Keratinocyte (primary cell): ENCODE measurements around the gene GUK1. TPM values are rescaled to one million over a fixed set of nuclear protein-coding genes. Genes with fewer than 3 reads are reported as not detected.

ENCODE experiments used
- DNase-seq: peaks from one replicate; pipeline ENCODE4 v3.0.0-alpha.2; 2011; ENCODE audit warnings: low read depth, missing footprints, low spot score
- FAIRE-seq: peaks from 2 replicates; lab custom pipeline; 2011; peaks lifted over from hg19 to GRCh38; lab: Jason Lieb, UNC
- H2AFZ ChIP-seq: 2 replicates; pipeline ENCODE4 v1.6.0; 2012; ENCODE audit warnings: low read length, control low read depth, inconsistent platforms; ENCODE audit not compliant: control insufficient read depth
- H3K27ac ChIP-seq: 2 replicates; pipeline ENCODE4 v1.5.1; 2011; ENCODE audit warnings: low read length; ENCODE audit not compliant: control insufficient read depth, insufficient read depth
- H3K27me3 ChIP-seq: 3 replicates; pipeline ENCODE4 v1.6.0; 2011; ENCODE audit warnings: low read length; ENCODE audit not compliant: control insufficient read depth, insufficient read depth; ENCODE audit errors: extremely low read depth
- H3K36me3 ChIP-seq, 2 experiments: 2 replicates in 1 of 2; 3 replicates in 1 of 2; pipeline ENCODE4 v1.5.1; 2011; ENCODE audit warnings: low read length in 2 of 2, mild to moderate bottlenecking in 1 of 2; ENCODE audit not compliant: control insufficient read depth in 2 of 2, insufficient read depth in 2 of 2; ENCODE audit errors: extremely low read depth in 1 of 2
- H3K4me1 ChIP-seq: 3 replicates; pipeline ENCODE4 v1.5.1; 2011; ENCODE audit warnings: low read length; ENCODE audit not compliant: control insufficient read depth, insufficient read depth; ENCODE audit errors: extremely low read depth
- H3K4me2 ChIP-seq: 3 replicates; pipeline ENCODE4 v1.6.0; 2011; ENCODE audit warnings: low read depth, low read length; ENCODE audit not compliant: control insufficient read depth, insufficient read depth; ENCODE audit errors: extremely low read depth
- H3K4me3 ChIP-seq, 3 experiments: fragments of 200-600 bp in 1 of 3; sonication (generic) in 1 of 3; 2 replicates in 2 of 3; 3 replicates in 1 of 3; pipeline ENCODE4 v1.5.1; 2011 to 2016; ENCODE audit warnings: low read length in 3 of 3, mild to moderate bottlenecking in 3 of 3, control low read depth in 2 of 3, inconsistent platforms in 1 of 3, low read depth in 1 of 3, mixed read lengths in 1 of 3, mixed run types in 1 of 3, moderate library complexity in 1 of 3; ENCODE audit not compliant: control insufficient read depth in 2 of 3, insufficient read depth in 2 of 3; ENCODE audit errors: extremely low read depth in 1 of 3
- H3K79me2 ChIP-seq: 2 replicates; pipeline ENCODE4 v1.6.0; 2012; ENCODE audit warnings: low read length; ENCODE audit not compliant: control insufficient read depth, insufficient read depth
- H3K9ac ChIP-seq: 3 replicates; pipeline ENCODE4 v1.6.0; 2011; ENCODE audit warnings: low read length; ENCODE audit not compliant: control insufficient read depth, insufficient read depth; ENCODE audit errors: extremely low read depth
- H3K9me1 ChIP-seq: 3 replicates; pipeline ENCODE4 v1.6.0; 2011; ENCODE audit warnings: low read length; ENCODE audit not compliant: control insufficient read depth, insufficient read depth; ENCODE audit errors: extremely low read depth
- H3K9me3 ChIP-seq: 2 replicates; pipeline ENCODE4 v1.5.1; 2012; ENCODE audit warnings: low read depth, low read length; ENCODE audit not compliant: control insufficient read depth
- H4K20me1 ChIP-seq: 3 replicates; pipeline ENCODE4 v1.6.0; 2011; ENCODE audit warnings: low read length; ENCODE audit not compliant: control insufficient read depth, insufficient read depth; ENCODE audit errors: extremely low read depth
- EZH2 ChIP-seq: IDR thresholded peaks from one replicate; pipeline ENCODE4 v1.6.1; 2012; ENCODE audit warnings: inconsistent platforms, mild to moderate bottlenecking, low read length, moderate library complexity
- dilution Hi-C: fragments of 300-500 bp; cut with MboI; formaldehyde crosslinking; loops from one replicate; pipeline ENCODE4 v1.7.0; 2020; ENCODE audit warnings: low sequenced_read_pairs; ENCODE audit not compliant: extremely low pct_ligation_motif_present
- polyA plus RNA-seq, 5 experiments: library from polyadenylated mRNA; depleted of rRNA in 3 of 5; stranded (reverse) in 3 of 5; stranded (forward) in 1 of 5; unstranded in 1 of 5; fragments of >200 nt; gene quantifications; 1 replicate in 1 of 5; 2 replicates in 3 of 5; 3 replicates in 1 of 5; pipeline versions ENCODE4 v1.2.1 to v1.2.3, GENCODE V29; 2011 to 2012; ENCODE audit warnings: missing spikeins in 2 of 5, low read depth in 1 of 5, low replicate concordance in 1 of 5
- TF ChIP-seq, protein P1 (sequence below), 3 experiments: IDR thresholded peaks in 1 of 3; conservative IDR thresholded peaks in 1 of 3; optimal IDR thresholded peaks in 1 of 3; 2 replicates in 2 of 3; 3 replicates in 1 of 3; pipeline versions ENCODE3 to v1.5.1; 2011; ENCODE audit warnings: low read length in 3 of 3, mild to moderate bottlenecking in 3 of 3, moderate library complexity in 2 of 3, control low read depth in 1 of 3, inconsistent platforms in 1 of 3; ENCODE audit not compliant: insufficient read depth in 2 of 3; ENCODE audit errors: extremely low read depth in 1 of 3

GUK1 gene
- polyA plus RNA-seq, 1 donor (not counting 4 experiments of a cell fraction or from before 2014, with no cell fraction given) = 450 TPM

DNA sequence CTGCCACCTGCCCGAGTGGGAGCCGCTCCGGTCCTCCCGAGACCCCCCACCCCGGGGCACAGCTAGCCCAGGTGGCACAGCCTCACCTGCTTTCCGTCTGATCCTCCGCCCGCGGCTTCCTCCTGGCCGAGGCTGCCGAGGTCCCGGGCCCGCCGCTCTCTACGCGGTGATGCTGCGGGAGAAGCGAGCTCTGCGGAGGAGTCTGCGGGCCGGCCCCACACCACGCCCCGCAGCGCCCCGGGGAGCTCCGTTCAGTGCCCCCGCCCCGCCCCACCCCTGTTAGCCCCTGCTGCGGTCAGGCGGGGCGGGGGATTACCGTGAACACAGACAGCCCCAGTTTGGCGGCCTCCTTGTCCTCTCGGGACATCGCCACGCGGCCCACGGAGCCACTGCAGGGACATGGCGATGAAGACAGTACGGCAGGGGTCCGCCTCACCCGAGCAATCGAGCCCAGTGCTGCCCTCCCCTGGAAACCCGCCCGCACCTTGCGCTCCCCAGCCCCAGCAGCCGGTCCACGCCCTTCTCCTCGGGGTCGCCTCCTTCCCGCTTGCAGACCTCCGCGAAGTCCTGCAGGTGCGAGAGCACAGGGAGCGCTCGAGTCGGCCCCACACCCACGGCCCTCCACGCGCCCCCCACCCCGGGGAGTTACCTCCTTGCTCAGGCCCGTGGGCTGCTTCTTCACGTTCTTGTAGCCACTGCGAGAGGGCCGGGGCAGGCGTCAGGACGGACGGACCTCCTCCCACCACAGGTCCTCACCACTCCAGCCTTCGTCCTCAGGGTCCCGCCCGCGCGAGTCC is 37.9 kb upstream of the GUK1 start:
- dilution Hi-C loops = no loop called here
- peaks cover 44% of the 10 kb centered on the region for H3K79me2 ChIP-seq

DNA sequence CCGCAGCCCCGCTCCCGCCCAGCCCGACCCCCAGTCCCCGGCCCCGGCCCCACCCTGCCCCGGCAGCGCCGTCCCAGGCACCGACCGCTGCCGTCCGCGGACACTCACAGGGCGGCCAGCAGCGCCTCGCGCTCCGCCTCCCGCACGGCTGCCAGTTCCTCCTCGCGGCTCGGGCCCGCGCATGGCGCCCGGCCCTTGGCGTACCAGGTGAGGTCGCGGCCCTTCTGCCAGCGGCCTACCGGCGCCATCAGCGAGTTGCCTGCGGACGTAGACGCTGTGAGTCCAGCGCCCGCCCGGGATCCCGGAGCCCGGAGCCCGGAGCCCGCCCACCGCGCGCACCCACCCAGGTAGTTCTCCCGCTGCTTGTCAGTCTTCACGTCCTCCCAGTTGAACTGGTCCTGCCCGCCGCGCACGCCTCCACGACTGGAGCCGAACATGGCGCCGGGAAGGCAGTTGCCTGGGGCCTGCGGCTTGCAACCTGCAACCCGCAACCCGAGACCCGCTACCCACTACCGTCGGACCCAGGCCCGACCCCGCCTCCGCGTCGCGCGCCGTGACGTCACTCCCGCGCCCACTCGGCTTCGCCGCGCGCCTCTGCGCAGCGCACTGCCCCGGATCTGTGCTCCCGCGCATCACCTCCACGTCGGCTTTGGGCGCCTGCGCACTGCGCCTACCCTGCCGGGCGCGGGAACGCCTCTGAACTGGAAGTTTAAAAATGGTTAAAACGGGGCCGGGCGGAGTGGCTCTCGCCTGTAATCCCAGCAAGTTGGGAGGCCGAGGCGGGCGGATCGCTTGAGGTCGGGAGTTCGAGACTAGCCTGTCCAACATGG is 37.1 kb upstream of the GUK1 start, which contains the start of gene C1orf35:
C1orf35 (minus strand) TSS at position 535 of the 830 bp plus-strand sequence; CDS start at position 437, 98 bp downstream.
- no peak for DNase-seq
- Histone ChIP-seq H3K4me2 (peak within 1 kb of the TSS; percentile 80), H3K4me3 (peak within 1 kb of the TSS; percentile 72 to 87 (median 75)), H3K27me3 (no peaks in the 10 kb centered on the region), H3K79me2 (peaks cover 42% of the 10 kb centered on the region), H2AFZ (peak within 1 kb of the TSS; percentile 97), H3K4me1 (peaks cover 6% of the 10 kb centered on the region), H3K9ac (peak within 1 kb of the TSS; percentile 79), H3K9me3 (no peaks in the 10 kb centered on the region), H3K9me1 (peaks cover 2% of the 10 kb centered on the region), H3K36me3 (peaks cover 21 to 31% of the 10 kb centered on the region in 2 experiments), H3K27ac (peak within 1 kb of the TSS; percentile 72), H4K20me1 (peaks cover 18% of the 10 kb centered on the region)
- TF ChIP-seq, protein P1, sequence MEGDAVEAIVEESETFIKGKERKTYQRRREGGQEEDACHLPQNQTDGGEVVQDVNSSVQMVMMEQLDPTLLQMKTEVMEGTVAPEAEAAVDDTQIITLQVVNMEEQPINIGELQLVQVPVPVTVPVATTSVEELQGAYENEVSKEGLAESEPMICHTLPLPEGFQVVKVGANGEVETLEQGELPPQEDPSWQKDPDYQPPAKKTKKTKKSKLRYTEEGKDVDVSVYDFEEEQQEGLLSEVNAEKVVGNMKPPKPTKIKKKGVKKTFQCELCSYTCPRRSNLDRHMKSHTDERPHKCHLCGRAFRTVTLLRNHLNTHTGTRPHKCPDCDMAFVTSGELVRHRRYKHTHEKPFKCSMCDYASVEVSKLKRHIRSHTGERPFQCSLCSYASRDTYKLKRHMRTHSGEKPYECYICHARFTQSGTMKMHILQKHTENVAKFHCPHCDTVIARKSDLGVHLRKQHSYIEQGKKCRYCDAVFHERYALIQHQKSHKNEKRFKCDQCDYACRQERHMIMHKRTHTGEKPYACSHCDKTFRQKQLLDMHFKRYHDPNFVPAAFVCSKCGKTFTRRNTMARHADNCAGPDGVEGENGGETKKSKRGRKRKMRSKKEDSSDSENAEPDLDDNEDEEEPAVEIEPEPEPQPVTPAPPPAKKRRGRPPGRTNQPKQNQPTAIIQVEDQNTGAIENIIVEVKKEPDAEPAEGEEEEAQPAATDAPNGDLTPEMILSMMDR (optimal IDR thresholded peaks at IDR 0.05 in 1 of 3, IDR thresholded peaks at IDR 0.05 in 1 of 3, conservative IDR thresholded peaks at IDR 0.05 in 1 of 3; ENCODE audit: extremely low read depth in 1 of 3, insufficient read depth in 2 of 3, low read length in 3 of 3) = peak in 1 of 3 experiments; percentile 1
- TF ChIP-seq EZH2 = no peak
- no peak for FAIRE-seq
- dilution Hi-C loops = no loop called here

More for the DNA sequence above, 37.9 kb upstream of the GUK1 start:
- H3K9me3 ChIP-seq = no peaks in the 10 kb centered on the region
- peaks cover 26 to 30% of the 10 kb centered on the region in 2 experiments for H3K36me3 ChIP-seq
- H3K9ac ChIP-seq = peak overlapping the region; percentile 79
- peaks cover 25% of the 10 kb centered on the region for H4K20me1 ChIP-seq
- TF ChIP-seq EZH2 = no peak
- TF ChIP-seq, protein P1 (optimal IDR thresholded peaks at IDR 0.05 in 1 of 3, IDR thresholded peaks at IDR 0.05 in 1 of 3, conservative IDR thresholded peaks at IDR 0.05 in 1 of 3; ENCODE audit: extremely low read depth in 1 of 3, insufficient read depth in 2 of 3, low read length in 3 of 3) = peak; percentile 11 to 68 (median 52)
- peaks cover 2% of the 10 kb centered on the region for H3K9me1 ChIP-seq
- peak overlapping the region; percentile 80 for H3K4me2 ChIP-seq
- FAIRE-seq (no peak), DNase-seq (no peak)
- peak overlapping the region; percentile 22 for H2AFZ ChIP-seq
- H3K27me3 ChIP-seq = no peaks in the 10 kb centered on the region
- H3K27ac ChIP-seq = peak overlapping the region; percentile 14
- peak overlapping the region; percentile 72 to 87 (median 75) for H3K4me3 ChIP-seq
- H3K4me1 ChIP-seq = peaks cover 5% of the 10 kb centered on the region
